ENCODE data around the gene SYTL1.

The SYTL1 gene

GRCh38 chr1:27318596-27318995 lies 23.2 kb upstream of the SYTL1 start:
- DNase-seq: no peak

DNA sequence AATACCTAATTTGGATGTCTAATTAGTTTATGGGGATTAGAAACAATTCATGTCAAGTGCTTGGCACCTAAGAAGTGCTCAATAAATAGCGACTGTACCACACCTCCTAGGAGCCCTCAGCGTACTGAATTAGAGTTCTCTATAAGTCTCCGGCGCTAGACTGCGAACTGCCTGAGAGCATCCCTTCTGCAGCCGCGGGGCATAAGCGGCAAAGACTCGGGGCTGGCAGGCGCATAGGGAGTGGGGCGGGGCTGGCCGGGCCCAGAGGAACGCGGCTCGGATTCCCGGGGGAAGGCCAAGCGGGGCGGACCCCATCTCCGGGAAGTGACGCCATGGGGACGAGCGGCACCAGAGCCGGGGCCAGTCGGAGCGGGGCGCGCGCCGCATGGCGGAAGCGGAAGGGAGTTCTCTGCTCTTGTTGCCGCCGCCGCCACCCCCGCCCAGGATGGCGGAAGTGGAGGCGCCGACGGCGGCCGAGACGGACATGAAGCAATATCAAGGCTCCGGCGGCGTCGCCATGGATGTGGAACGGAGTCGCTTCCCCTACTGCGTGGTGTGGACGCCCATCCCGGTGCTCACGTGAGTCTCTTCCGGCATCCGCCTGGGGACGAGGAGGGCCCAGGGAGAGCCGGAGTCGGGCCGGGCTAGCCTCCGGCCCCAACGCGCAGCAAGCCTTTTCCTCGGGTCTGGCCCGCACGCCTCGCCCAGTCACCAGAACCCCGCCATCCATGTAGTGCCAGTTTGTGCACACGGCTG lies 19.8 kb upstream of the SYTL1 start, which contains the start of gene TMEM222:
Gene TMEM222, plus strand, starts transcription at position 351 of the 756 bp plus-strand sequence. Its CDS starts 35 bp downstream, at position 386.
- peak; percentile 97 for DNase-seq

DNA sequence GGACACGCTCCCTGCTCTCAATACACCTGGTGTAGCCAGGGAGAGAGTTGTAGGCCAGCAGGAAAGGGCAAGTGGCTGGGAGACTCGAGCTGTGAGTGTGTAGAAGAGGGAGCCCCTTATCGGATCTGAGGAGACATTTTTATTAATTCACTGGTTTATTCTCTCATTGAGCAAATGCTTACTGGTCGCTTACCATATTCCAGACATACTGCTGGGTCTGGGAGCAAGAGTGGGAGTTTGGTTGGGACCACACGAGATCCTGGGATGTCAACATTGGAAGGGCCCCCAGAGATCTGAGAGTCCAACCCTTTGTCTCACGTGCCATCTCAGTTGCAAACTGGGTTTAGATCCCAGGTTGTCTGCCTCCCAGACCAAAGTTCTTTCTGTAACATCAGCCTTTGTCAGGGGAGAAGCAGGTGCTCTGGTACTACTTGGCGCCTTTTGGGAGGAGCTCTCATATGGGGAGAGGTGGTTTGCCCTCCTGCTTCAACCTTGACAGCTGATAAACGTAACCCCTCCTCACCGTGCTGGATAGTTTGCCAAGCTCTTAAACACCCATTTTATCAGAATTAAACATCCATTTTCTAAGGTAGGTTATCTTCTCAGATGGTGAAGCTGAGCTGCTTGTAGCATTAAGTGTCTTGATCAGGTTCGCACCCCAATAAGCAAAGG lies 19.1 kb upstream of the SYTL1 start:
- no peak for DNase-seq

DNA sequence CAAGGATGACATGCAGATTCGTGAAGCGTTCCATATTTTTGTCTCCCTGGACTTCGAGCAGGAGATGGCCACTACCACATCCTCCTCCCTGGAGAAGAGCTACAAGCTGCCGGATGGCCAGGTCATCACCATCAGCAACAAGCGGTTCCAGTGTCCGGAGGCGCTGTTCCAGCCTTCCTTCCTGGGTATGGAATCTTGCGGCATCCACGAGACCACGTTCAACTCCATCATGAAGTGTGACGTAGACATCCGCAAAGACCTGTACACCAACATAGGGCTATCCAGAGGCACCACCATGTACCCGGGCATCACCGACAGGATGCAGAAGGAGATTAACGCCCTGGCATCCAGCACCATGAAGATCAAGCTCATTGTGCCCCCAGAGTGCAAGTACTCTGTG lies 16.5 kb upstream of the SYTL1 start:
- DNase-seq: no peak

DNA sequence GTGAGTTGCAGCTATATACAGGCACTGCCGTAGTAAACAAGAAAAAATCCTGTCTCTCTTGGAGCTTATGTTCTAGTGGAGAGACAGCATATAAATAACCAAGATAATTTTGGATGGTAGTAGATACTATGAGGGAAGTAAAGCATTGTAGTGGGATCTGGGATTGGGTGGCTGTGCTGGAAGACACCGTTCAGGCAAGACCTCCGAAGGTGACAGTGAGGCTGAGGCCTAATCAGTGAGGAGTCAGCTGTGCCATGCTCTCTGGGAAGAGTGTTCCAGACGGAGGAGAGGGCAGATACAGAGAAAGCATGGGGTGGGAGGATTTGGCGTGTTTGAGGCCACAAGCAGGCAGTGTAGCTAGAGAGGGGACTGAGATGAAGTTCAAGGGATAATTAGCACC lies 13.9 kb upstream of the SYTL1 start:
- no peak for DNase-seq

DNA sequence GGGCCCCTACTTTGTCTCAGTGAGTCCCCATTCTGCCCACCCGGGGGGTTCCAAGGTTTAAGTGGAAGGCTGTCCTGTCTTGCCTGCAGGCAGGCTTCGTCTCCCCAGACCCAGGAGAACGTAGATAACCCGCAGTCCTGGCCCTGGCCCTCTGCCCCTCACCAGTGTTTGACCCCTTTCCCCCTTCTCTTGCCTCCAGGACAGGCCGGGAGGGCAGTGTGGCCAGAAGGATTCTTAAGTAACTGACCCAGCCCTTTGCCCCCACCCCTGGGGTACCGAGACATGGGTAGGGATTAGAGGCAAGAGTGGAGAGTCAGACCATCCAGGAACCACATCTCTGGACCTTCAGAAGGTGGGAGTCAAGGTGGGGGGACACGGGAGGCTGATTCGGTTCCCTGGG lies 11.0 kb upstream of the SYTL1 start:
- no peak for DNase-seq

DNA sequence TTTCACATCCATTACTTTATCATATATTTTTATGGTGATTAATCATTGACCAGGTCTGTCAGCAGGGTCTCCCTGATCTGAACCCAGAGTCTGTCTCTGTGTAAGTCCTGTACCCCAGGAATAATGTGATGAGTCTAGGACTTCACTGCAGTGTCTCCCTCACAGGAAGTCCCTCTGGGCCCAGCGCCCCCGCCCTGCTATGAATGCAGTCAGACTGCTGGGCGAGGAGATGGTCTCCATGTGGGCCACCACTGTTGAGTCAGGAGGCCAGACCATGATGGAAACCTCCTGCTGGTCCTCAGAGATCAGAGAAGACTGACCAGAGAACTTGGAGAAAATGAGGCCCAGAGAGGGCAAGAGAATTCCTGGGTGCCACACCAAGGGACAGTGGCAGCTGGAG lies 10.4 kb upstream of the SYTL1 start:
- DNase-seq: no peak

- no peak for DNase-seq
Observed at GRCh38 chr1:27331922-27332321, 9.9 kb upstream of the SYTL1 start.

DNA sequence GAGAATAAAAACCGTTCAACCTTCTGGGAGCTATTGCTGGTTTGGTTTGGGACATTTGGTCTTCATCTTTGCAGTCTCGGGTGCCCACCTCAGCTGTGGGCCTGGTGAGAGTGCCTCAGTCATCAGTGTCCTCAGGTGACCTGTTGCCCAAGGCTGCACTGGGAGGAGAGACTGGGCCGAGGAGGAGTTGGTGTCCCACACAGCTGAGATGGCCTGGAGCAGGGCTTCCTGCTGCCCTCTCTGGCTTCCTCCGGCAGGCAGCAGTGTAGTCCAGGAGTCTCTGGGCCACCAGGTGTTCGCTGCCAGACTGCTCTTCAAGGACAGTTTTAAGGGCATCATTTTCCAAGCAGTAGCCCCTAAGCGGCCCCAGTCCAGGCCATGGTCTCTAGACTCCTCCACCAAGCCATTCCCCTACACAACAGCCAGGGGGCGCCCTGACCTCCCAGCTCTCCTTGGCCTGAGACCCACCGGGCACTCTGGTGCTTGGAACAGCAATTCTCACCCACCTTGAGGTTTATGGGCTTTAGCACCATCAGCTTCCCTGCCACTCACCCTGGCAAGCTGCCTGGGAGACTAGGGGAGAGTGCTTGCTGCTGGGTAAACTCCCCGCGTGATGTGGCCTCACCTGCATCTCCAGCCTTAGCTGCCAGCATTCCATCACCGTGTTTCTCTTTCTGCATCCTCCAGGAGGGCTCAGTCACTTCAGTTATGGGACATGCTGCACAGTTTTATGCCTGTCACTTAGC lies 9.1 kb upstream of the SYTL1 start:
- DNase-seq: peak; percentile 71

GRCh38 chr1:27333717-27334279 lies 8.0 kb upstream of the SYTL1 start:
- no peak for DNase-seq

- DNase-seq: no peak
Observed at GRCh38 chr1:27335506-27336422, 6.1 kb upstream of the SYTL1 start.

DNA sequence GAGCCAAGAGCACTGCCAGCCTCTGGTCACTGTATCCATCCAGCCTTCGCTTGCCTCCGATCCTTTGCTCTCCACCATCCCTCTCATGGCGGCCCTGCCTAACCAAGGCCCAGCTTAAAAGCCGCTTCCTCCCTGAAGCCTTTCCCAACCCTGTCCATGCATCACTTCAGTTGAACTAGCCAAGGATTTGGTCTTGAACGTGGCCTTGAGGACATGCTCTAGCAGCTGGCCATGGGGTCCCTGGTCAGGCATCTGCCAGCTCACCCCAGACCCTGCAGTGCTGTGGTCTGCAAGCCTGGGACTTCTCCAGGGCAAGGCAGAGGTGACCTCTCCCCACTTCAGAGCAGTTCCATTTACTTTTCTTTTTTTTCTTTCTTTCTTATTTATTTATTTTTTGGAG lies 5.1 kb upstream of the SYTL1 start:
- DNase-seq: no peak

GRCh38 chr1:27338751-27339150 lies 3.1 kb upstream of the SYTL1 start:
- DNase-seq: no peak

DNA sequence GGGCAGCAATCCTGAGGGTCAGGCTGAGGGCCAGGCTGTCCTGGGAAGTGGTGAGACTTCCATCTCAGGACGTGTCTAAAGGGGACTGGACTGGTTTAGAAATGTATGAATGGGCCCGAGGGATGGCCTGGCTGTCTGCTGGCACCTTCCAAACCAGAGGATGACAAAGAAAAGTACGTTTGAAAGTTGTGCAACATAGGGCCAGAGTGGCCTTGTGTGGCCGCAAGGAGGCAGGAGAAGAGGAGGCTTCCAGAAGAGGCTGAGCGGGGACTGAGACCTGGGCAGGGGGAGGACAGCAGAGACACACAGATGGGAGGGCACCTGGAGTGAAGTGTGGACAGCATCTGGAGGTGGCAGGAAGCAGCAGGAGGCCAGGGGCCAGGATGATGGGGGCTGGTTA lies 2.6 kb upstream of the SYTL1 start:
- DNase-seq: no peak

- DNase-seq: peak; percentile 39
Observed at GRCh38 chr1:27342391-27342777, 562 bp downstream of the SYTL1 start.

GRCh38 chr1:27342778-27343638 lies 1.2 kb downstream of the SYTL1 start:
- DNase-seq: peak; percentile 87

DNA sequence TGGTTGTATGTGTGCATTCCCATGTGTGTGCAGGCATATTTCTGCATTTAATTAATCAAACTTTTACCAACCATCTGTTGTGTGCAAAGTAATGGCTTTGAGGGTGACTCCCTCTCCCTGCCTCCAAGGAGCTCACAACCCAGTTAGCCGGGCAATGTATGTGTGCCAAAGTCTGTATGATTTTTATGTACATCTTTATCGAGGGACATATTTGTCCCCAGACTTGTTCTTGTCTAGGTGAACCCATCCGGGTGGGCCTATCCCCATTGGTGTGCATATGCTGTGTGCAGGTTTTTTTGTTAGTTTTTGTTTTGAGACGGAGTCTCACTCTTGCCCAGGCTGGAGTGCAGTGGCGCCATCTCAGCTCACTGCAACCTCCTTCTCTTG lies 1.8 kb downstream of the SYTL1 start:
- DNase-seq: no peak

- no peak for DNase-seq
Observed at GRCh38 chr1:27345272-27345671, 3.5 kb downstream of the SYTL1 start.

GRCh38 chr1:27346357-27346756 lies 4.5 kb downstream of the SYTL1 start:
- no peak for DNase-seq

- no peak for DNase-seq
Observed at GRCh38 chr1:27346991-27347624, 5.3 kb downstream of the SYTL1 start.

All from CD4-positive, alpha-beta T cell treated with Interleukin-12 subunit alpha and Interleukin-12 subunit beta, for 1 hour (primary cell).